HTERT RPE-1 (cell line): ENCODE data around the gene HS1BP3.

ENCODE experiments used
- in situ Hi-C: fragments of 300-500 bp; cut with MboI; formaldehyde crosslinking; loops from 4 replicates; pipeline ENCODE4 v1.14.3; 2020; ENCODE audit warnings: low sequenced_read_pairs

Gene HS1BP3

DNA sequence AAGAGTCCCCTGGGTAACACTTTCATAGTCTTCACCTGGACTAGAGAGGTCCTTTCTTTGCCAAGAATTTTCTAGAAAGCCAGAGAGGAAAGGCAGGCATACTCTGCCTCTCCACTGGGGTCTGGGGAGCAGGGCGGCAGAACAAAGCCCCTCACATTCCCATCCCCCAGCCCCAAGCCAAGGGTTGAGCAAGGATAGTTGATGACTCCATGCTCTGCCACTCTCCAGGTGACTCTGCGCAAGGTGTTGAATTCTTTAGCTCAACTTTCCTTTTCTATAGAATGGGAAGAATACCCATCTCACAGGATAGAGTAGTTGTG is 13.1 kb upstream of the HS1BP3 start:
- in situ Hi-C loops, result no loop called here

DNA sequence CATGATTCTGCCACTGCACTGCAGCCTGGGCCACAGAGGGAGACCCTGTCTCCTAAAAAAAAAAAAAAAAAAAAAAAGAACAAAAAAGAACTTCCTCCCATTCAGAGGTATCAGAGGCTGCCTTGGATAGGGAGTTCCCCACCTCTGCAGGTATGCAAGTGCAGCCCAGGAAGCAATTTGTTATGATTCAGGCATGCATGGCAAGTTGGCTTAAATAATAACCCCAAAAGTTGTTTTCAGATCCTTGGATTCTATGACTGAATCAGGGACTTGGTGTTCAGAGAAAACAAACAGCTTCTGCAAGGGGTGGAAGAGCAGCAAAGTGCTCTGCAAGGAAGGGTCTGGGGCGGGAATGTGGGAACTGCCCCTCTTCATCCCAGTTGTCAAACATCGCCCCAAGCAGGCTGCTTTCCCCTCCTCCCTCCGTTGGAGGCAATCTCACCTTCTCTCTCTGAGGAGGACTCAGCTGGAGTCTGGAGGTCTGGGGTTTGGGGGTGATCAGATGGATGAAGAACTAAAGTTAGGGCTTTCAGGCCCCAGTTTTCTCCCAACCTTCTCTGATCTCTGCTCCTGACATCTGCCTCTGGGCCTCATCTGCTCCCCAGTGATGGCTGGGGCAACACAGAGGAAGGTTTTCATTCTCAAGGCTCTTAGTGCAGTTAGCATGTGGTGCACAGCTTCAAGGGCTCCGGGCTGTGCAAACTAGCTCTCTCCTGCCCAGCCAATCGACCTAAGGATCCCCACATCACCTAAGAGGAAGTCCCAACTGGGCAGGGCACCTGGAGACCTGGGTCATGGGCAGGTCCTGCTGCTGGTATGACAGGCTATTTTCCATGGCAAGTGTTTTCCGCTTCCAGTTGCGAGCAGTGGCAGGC is 12.5 kb upstream of the HS1BP3 start:
- in situ Hi-C loops, result no loop called here

DNA sequence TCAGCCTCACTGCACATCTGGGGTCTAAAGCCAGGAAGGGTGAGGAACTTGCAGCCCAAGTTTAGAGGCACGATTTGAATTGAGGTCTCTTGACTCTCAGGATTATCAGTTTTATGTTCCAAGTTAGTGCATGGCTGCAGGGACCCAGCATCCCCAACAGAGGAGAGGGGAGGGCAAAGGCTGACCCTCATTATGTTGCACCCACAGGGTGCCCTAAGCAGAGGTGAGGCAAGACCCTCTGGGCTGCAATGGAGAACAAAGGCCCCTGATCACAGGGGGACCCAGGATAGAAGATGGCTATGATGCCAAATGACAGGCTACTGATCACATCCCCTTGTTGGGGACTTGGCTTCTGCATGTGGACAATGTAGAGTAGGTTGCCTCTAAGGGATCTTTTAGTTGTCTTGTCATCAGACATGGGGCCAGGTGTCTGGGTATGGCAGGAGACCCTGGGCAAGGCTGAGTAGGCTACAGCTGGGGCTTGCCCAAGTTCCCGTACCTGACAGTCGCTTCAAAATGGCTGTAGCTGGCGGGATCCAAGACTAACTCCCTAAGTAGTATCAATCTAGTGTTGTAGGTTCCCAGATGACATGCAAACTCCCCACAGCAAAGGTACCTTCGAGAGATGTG is 11.5 kb upstream of the HS1BP3 start:
- in situ Hi-C loops, result no loop called here

DNA sequence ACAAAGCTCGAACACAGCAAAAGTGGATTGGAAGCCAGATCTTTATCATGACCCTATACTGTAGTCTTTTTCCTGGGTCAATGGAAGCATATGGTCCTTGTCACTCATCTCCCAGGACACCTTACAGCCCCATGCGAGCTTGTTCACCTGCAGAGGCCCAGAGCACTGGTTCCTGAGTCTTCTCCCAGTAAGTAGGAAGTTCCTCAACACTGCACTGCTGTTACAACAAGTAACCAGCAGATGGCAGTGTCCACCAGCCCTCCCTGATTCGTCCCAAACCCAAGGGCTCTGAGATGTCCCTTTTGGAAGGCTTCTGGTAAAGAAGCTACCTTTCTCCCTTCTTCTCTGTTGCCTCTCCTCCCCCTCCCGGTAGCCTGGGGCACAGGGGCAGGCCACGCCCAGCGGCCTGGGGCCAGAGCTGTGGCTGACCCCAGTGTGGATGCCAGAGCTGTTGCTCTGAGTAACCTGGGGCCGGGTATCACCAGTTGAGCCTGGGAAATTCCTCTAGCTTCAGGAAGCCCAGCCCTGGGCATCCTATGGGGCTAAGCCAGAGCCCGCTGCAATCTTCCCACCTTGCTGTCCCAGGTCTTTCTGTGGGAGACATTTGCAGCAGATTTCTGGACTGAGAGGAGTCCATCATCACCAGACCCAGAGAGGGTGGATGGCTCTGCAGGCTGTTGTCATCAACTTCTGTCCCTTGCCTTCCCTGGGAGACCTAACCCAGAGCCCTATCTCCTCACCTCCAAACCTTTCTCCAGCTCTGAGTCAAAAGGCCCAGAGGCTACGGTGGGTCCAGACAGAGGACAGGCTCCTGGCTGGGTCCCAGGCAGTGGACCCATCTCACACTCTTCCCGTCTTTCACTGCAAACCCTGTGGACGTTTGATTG is 10.8 kb upstream of the HS1BP3 start:
- in situ Hi-C loops, result no loop called here

DNA sequence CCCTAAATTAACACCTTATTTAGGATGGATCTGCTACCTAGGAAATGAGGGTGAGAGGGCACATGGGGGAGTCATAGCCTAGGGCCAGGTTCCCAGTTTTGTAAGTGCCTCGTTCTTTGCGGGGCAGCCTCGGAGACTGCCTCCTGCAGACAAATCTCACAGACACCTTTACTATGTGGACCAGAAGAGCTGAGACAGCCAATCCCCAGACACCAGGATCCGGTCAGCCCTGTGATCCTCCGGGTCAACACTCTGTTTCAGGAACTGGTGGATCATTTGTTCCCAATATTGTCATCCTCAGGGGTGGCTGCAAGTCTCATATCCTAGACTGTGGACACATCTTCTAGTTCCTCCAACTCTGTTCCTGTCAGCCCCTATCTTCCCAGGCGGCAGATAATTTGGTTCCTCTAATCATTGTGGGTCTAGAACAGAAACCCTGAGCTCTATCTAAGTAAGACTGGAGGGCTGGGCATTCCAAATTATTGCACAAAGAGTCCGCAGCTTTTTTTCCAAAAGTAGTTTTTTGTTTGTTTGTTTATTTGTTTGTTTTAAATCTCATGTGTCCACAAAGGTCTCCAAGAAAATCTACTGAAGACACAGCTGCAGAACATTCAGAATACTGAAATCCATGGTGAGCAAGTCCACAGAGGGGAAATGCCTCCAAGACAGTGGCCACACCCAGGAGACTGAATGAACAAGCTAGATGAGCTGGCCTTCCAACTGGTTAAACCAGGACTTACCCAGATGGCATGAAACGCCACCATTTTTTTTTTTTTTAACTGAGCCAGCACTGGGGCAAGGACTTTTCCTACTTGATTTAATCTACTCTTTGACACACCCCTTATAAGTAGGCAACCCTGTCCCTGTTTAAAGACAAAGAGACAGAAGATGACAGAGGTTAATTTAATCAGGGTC is 9.9 kb upstream of the HS1BP3 start:
- in situ Hi-C loops, result no loop called here

DNA sequence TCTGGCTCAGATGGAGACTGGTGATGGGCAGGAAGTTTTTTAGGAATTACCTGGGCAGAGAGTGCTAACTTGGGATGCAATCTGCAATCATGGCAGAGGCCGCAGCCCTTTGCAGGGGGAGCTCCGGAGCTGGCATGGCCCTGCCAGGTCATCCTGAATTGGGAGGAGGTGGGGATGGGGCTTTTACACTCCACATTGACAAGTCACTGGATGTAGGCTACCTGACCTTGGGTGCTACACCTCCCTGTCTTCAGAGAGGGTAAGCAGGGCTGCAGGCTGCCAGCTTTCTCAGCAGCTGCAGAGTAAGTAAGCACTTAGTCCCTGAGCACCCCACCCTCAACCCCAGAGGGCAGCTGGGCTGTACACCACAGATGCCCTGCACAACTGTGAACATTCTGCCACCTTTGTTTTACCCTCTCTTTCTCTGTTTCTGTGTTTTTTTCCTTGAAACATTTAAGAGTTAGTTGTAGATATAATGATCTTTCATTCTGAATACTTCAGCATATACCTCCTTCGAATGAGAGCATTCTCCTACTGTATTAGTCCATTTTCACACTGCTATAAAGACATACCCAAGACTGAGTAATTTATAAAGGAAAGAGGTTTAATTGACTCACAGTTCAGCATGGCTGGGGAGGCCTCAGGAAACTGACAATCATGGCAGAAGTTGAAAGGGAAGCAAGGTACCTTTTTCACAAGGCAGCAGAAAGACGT is 6.8 kb upstream of the HS1BP3 start:
- in situ Hi-C loops, result no loop called here

DNA sequence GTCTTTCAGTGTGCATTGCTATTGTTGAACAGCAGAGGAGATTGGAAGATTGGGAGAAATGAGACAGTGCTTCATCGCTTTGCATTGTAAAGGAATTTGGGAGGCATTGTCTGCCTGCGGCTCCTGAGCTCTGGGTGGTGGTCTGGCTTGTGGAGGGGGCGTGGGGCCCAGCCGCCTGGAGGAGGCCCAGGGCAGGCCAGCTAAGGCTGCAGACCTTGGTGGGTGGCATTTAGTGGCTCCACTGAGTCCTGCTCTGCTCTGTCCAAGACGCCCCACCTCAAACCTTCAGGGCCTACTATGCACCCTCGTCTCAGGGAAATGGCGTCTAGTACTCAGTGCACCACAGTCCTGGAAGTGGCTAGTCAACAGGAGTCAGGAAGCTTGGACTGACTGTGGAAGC is 5.7 kb upstream of the HS1BP3 start:
- in situ Hi-C loops, result no loop called here

DNA sequence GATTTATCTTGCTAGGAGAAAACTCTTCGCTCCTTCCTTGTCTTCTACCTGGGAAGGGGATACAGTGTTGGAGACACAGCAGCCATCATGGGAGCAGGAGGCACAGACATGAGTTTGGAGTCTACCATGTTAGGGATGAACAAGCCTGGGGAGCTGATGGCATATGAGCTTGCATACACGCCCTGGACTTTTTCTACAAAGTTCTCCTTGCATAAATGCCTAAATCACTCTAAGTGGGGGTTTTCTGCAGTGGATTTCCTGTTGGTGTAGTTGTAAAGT is 3.6 kb upstream of the HS1BP3 start:
- in situ Hi-C loops, result no loop called here

DNA sequence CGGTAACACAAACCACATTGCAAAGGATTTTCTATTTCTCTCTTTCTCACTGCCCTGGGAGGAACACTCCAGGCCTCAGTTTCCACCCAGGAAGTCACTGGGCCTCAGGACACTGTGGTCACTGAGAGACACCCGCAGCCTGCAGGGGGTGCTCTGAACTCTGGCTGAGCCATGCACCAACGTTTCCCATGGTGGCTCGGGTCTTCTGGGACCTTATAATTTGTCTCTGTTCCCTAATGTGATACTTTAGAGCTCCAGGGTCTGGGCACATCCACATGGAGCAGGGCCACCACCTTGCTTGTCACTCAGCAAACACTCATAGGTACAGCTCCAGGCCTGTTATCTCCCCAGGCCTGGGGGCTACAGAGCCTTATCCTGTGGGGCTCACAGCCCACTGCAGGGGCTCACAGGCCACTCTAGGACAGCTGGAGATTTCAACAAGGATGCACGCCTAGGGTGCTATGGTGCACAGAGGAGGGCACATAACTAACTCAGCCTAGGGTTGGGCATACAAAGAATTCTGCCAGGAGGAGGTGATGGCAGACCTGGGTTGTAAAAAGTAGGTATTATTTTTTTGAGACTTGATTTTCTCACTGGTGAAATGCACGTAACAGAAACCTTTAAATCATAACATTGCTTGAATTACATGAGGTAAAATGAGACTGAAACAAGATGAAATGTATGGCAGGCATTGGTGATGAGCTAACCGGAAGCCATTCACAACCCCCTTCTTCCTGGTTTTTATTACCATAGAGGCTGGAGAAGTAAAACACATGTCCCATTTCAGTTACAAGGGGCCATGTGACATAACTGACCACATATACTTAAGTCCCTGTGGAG is 3.0 kb upstream of the HS1BP3 start:
- in situ Hi-C loops, result no loop called here

DNA sequence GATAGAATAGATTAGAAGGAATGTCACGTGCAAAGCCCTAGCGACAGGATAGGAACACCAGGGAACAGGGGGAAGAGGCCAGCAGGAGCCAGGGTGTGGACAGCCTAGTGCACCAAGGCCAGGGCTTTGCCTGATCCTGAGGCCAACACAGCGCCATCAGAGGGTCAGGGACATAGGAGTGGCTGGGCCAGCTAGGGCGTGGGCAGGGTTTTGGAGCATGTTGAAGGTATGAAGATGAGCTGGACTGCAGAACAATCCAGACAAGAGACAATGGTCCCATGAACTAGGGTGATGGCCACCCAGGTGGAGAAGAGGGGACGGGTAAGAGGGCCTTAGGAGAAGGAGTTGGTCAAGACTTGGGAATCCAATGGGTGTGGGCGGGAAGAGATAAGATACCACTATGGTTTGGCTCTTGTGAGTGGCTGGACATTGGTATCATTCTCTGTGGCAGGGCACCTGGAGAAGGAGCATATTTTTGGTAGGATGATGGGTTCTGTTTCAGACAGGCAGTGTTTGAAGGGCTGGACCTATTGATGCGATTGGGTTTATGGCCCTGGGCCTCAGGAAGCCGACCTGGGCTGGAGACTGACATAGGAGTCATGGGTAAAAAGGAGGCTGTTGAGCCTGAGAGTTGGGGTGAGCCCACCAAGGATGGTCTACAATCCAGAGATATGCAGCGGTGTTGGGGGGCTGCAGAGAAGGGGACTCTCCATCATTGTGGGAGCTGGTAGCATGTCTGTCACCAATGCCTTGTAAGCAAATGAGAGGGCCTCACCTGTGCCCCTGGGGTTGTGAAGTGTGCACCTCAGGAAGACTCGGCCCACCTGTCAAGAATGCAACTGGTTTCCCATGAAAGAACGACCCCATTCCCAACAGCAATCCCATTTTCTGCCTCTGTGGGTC is 2.0 kb upstream of the HS1BP3 start:
- in situ Hi-C loops, result no loop called here

DNA sequence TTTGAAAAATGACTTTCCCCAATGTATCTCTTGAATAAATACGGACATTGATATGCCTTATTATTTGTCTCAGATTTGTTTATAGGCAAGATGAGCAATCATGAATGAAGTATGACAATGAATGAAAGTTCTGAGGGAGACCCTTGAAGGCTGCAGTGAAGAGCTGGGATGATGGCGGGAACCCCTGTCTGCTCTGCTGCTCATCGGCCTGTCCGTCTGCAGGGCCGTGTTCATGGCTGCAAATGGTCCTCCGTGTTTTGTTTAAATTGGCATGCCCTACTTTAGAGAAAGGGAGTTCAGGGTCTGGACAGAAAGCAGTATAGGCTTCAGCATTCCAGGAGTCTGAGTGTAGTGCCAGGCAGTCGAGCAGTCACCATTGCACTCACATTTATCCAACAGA is 1.2 kb upstream of the HS1BP3 start:
- in situ Hi-C loops, result no loop called here

DNA sequence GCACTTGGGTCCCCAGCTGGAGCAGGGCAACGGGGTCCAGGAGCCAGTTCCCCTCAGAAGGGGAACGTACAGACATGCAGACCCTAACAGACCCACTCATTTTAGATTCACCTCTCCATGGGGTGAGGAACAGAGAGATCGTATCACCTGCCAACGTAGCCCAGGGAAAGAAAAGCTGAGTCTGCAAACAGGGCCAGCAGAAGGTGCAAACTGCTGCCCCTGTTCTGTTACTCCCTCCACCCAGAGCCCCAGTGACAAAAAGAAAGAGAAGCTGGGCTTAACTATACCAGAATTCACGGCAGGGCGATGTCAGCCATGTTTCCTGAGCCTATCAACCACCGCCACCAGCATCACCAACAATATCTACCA is 817 bp upstream of the HS1BP3 start:
- in situ Hi-C loops, result no loop called here

DNA sequence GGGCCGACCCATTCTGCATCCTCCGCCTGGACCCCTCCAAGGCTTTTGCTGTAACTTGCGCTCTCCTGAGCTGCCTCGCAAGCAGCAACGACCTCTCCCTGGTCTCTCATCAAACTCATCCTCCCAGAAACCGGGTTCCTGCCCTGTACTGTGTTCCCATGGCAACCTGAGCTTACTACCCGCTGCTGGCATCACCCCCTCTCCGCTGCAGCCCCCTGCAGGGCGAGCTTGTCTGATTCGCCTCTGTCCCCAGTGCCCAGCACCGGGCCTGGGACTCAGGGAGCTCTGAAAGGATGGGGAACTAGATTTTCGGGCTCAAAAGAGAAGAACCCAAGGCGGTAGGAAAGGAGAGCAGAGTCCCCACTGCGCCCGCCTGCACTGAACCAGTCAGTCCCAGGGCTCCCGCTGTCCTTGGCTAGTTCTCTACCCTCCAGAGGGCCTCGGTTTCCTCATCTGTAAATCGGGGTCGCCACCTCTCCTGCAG is 463 bp downstream of the HS1BP3 start:
- in situ Hi-C loops, result no loop called here

DNA sequence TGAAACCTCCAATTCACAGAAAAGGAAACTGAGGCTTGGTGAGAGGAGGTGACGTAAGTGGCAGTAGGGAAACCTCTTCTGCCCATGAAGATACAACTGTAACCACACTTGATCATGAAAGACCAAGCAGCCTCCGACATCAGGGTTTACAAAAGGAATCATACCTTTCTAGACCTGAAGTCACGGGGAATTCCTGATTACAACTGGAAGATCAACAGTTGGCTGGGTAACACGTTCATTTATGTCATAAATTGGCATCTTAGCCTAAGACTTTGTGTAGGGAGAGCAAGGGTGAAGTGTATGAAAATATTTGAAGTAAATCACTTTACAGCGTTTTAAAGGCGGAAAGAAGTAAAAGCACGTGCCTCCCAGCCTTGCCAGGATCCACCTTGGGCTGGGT is 922 bp downstream of the HS1BP3 start:
- in situ Hi-C loops, result loop anchor here (25.0 kb wide), 1 partner anchor 213 kb away; the partner anchor contains the start of gene RHOB

DNA sequence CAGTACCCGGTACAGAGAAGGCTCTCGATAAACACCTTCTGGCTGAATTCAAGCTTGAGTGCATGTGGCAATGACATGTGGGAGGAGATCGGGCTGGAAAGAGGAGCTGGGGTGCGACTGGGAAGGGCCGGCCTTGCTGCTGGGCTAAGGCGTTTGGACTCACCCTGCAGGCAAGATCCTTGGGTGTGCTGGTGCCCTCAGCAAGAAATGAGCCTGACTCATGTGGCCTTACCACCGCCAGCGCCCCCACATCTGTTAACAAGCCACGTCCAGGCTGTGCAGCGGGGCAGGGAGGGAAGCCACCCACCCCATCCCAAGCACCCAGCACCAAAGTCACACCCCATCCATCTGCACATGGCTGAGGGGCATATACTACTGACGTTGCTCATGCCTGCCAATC is 1.3 kb downstream of the HS1BP3 start:
- in situ Hi-C loops, result loop anchor here (25.0 kb wide), 1 partner anchor 212 kb away; the partner anchor contains the start of gene RHOB

DNA sequence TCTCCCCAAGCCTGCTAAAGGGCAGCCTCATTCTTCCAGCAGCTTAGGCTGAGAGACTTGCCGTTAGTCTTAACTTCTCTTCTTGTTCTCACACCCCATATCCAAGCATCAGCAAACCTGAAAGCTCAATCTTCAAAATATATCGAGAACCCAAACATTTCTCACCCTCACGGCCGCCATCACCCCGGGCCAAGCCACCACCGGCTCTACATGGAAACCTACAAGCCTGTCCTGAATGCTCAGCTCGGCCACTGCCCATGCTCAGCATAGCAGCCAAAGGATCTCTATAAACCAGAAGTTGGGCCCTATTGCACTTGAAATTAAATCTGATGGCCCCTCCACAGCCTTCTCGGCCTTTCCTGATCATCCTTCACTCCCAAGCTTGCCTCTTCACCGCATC is 2.1 kb downstream of the HS1BP3 start:
- in situ Hi-C loops, result loop anchor here (25.0 kb wide), 1 partner anchor 212 kb away; the partner anchor contains the start of gene RHOB

DNA sequence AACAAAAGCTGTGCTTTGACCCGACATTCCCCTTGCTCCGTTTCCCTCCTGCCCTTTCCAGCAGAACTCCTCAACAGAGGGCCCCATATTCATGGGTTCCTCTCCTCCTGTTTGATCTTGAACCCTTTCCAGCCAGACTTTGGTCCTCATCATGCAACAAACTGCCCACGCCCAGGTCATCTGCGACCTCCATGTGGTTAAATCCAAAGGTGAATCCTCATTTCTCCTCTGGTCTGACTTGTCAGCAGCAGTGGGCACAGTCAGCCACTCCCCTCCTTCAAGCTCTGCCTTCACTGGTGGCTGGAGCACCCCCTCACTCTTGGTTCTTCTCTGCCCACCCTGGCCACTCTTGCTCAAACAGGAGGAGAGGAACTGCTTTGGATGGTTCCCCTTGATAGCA is 2.7 kb downstream of the HS1BP3 start:
- in situ Hi-C loops, result loop anchor here (25.0 kb wide), 1 partner anchor 211 kb away; the partner anchor contains the start of gene RHOB

DNA sequence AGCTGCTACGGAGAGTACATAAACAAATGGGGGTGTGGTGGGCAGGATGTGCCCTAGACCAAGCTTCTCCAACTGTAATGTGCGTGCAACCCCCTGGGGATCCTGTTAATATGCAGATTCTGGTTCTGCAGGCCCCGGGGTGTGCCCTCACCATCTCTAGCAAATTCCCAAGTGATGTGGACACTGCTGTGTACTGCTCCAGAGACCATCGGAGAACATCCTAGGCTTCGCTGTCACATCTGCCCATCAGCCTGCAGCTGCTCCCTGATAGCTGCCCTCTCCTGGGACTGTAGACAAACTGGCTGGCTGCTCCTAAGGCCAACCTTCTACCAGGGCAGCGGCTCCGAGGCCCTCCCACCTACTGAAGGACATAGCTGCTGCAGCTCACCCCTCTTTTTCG is 3.2 kb downstream of the HS1BP3 start:
- in situ Hi-C loops, result loop anchor here (25.0 kb wide), 1 partner anchor 210 kb away; the partner anchor contains the start of gene RHOB
